HPDE6-E6E7 (cell line): Measurements from ENCODE around the gene NKRF.

Source experiments
- DNase-seq: peaks from one replicate; pipeline ENCODE4 v3.0.0; 2011; ENCODE audit warnings: missing footprints; ENCODE audit errors: extremely low spot score

NKRF gene

DNA sequence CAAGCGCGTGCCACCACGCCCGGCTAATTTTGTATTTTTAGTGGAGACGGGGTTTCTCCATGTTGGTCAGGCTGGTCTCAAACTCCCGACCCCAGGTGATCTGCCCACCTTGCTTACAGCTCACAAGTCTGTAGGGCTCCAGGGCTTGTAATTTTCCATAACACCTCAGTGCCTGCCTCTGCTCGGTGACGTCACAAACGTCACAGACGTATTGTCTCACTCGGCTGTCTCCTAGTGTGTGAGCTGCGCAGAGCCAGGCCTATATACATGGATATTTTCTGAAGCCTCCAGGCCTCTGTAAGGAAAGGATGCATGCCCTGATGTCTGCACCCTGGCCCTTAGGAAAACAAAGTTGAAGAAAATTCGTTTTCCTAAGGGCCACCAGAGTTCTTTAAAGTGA lies 8.6 kb upstream of the NKRF start:
- DNase-seq, result no peak

DNA sequence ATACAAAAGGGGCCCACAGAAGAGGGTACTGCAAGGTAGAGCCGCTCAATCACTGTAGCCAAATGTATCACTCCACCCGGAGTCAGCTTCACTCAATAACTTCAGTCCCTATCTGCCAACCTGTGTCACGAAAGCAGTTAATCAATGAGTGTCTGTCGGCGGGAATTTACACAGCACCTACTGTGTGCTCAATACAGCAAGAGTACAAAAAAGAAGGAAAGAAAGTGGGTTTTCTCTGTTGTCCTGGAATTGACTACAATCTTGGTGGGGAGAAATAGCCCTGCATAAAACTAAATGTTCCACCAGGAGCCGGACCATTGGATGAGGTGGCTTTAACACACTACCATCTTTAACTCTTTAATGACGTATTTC lies 780 bp upstream of the NKRF start:
- no peak for DNase-seq

DNA sequence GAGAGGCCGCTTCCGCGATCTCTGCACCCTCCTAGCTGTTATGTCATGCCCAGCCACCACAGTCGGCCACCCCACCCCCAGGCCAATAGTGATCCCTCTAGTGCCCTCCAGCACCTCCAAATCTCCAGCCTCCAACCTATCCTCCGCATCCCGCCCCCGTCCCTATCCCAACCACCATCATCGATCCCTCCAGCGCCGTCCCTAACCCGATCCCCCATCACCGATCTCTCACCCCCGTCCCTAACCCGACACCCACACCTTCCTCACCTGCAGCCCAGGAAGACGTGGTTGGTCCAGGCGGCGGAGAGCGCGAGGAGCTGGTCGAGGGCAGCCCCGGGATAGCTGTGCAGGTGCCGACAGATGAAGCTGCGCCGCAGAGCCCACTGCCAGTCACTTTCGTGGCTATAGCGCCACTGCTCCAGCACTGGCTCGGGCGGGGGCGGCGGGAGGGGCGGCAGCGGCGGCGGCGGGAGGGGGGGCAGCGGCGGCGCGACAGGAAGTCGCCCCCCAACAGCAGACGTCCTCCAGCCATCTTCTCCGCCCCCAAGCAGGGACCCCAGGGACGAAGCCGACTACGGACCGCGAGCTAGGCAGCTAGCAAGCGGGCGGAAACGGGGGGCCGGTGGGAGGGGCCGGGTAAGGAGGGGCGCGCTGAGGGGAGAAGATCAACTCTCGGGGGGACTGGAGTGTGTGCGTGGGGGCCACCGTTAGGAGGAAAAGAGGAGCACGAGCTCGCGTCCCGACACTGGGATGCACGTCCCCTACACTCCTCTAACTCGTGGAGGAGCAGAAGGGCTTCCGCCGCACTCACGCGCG lies 552 bp downstream of the NKRF start:
- no peak for DNase-seq

DNA sequence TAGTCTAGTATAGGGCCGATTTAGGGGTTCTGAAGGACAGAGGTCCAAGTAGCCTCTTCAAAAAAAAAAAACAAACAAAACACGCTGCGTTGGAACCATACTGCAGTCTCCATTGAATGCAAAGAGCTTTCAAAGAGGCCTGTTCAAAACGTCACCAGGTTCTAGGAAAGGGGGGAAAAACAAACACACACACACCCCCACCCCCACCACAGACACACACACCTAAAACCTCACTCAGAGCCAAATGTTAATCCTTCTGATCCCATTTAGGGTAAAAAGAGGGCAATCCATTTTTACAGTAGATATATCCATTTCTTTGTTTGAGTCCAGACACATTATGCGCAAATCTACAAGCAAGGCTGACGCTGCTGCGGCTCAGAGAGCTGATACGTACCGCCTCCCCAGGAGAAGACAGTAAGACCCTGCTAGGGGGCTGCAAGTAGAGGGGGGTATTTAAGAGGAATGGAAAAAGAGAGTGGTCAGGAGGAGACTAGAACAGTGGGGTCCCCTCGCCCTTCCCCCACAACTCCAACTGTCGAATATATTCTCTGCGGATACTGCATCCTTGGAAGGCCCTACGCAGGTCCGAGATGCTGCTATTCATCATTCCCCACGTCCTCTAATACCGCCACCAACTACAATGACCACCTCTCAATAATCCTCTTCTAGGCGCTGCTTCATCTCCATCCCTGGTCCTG lies 1.3 kb downstream of the NKRF start:
- no peak for DNase-seq

DNA sequence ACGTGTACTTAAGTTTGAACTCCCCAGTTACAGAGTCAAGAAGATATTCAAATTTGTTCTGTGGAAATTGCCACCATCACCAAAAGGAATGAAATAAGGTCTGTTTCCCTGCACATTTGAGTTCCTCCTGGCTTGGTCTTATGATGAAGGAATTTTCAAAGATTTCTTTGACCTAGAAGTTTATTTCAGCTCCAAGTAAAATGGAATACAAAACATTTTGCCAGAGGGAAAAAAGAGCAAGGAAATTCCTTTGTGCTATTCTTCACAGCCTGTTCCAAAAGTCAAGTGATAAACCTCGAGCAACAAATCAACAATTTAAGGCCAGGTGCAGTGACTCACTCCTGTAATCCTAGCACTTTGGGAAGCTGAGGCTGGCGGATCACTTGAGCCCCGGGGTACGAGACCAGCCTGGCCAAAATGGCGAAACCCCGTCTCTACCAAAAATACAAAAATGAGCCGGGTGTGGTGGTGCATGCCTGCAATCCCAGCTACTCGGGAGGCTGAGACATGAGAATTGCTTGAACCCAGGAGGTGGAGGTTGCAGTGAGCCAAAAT lies 3.4 kb downstream of the NKRF start:
- no peak for DNase-seq

DNA sequence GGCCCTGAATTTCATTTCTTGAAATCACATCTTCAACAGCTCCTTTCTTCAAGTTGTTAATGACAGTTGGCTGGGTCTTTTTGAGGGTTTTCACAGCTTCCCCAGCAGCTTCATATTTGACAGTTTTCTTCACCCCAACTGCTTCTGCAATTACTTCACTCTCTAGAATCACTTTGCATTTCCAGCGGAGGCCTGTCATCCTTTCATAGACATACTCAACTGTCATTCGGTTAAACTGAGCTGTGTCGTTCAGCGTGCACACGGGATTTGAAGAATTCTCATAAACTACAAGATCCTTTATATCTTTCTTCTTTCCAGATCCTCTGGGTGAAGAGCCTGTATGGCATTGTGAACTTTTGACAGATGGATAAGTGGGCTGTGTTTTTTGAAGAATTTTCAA lies 16.4 kb downstream of the NKRF start:
- no peak for DNase-seq

DNA sequence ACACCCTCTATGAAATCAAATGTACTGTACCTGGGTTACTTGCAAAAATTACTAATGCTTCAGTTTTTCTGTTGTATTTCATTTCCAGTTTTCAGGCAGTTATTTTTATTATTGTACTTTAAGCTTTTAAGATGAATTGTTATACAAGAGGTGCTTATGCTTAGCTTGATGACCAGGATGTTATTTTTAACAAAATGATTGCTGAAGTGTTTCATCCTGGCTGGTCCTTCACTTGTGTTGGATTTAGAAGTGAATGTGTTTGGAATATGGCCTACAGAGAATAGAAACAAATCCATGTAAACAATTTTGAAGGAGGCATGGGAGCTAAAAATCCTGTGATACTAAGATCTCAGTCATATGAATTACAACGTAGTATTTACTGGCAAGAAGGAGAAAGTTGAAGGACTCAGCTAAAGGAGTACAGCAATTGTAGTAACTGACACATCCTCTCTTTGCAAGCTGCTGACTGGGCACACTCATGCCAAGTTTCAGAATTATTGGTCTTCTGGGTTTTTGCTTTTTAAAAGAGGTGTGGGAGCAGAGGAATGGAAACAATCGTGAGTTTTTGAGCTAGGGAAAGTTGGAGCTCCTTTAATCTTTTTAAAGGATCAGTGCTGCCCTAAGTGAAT lies 22.7 kb downstream of the NKRF start:
- DNase-seq, result no peak

DNA sequence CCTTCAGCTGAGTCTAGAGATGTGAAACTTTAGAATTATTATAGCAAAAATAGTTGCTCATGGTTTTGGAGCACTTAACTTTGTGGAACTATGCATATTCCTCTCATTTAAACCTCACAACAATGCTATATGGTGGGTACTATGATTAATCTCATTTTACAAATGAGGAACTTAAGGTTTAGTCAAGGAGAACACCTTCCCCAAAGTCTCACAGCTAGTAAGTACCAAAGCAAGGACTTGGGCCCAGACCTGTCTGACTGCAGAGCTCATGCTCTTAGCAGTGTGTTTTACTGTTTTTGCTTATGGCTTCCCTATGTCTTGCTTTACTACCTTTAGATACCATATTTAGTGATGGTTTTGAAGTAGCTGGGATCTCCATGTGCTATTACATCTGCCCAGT lies 26.8 kb downstream of the NKRF start:
- DNase-seq, result no peak

DNA sequence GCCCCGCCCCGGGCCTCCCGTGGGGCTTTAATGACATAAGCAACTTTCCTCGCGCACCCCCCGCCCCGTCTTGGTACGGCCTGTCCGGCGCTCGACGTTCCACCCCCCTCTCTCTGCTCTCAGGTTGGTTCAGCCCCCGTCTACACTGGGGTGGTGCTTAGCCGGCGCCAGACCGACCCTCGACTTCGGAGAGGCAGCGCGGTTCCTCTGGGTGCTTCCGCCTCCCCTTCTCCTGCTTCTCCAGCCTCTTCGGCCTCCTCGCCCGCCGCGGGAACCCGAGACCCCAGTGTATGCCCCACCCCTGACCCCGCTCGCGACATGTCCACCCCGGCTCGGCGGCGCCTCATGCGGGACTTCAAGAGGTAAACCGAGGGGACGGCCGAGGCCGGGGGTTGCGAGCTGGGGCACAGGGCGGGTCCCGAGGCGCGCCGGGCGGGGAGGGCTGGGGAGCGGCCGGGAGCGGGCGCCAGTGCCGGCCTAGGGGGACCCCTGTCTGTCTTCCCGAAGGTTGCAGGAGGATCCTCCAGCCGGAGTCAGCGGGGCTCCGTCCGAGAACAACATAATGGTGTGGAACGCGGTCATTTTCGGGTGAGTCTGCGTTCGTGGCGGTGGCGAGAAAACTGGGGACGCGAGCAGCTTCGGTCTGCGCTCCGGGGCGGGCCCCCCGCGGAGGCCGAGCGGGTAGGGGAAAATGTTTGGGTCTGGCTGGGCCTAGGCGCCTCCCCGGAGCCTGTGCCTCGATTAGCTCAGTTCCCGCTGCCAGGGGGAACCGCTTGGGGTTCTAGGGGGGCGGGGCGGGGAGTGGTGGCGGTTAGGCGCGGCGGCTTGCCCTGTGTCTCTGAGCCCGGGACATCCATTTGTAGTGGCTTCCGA lies 31.6 kb downstream of the NKRF start, which contains the start of gene UBE2A:
TSS of gene UBE2A (plus strand) at position 170 of the 873 bp plus-strand sequence. CDS start at position 319, 149 bp downstream.
- peak; percentile 66 for DNase-seq

DNA sequence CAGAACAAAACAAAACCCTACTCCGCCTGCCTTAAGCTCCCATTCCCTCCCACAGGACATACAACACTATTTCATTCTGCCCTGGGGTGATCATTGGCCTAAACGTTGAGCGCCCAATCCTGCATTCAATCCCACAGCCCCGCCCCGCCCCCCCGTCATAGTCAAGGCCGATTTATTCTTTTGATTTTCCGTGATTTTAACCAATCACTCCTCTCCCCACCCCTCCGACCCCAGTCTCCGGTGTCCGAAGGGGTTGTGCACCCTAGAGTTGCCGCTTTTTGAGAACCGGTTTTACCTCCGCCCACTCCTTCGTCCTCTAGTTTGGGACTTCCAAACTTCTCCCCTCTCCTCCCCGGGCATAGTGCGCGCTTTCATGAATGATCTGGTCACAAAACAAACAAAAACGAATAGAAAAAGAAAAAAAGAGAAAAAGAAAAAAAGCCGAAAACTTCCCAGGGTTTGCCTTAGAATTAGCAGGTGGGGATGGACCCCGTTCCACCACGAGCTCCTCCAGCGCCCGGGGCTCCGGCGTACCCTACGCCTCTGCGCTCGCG lies 32.3 kb downstream of the NKRF start:
- peak; percentile 15 for DNase-seq

DNA sequence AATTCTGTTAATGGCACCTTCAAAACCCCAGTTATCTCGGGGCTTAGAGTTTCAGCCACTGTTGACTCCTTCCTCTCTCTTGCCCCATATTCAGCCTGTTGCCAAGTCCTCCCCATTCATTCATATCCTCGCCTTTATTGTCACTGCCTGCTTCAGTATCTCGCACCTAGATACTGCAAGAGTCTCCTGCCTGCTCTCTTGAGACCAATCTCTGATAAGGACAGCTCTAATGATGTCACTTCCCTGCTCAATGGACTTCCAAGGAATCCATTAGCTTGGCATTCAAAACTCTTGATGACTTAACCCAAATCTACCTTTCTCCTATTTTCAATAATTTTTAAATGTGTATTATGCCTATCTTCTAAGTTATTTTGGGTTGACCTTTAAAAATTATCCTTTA lies 33.0 kb downstream of the NKRF start:
- DNase-seq, result no peak

DNA sequence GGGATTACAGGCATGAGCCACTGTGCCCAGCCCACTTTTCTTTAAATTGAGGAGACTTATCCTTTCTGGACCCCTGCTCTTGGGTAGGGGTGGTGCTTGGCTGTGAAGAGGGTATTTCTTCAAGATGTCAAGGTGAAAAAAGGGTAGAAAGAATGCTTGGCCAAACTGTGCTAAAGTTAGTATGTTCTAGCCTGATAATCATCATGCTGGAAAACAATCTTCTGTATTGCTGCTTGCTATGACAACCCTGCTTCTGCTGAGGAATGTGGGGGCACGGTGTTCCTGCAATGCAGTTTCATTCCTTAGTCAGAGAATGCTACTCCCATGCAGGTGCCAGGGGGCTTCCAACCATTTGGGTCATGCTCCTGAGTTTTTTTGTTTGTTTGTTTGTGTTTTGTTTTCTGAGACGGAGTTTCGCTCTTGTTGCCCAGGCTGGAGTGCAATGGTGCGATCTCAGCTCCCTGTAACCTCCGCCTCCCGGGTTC lies 35.8 kb downstream of the NKRF start:
- DNase-seq, result no peak

DNA sequence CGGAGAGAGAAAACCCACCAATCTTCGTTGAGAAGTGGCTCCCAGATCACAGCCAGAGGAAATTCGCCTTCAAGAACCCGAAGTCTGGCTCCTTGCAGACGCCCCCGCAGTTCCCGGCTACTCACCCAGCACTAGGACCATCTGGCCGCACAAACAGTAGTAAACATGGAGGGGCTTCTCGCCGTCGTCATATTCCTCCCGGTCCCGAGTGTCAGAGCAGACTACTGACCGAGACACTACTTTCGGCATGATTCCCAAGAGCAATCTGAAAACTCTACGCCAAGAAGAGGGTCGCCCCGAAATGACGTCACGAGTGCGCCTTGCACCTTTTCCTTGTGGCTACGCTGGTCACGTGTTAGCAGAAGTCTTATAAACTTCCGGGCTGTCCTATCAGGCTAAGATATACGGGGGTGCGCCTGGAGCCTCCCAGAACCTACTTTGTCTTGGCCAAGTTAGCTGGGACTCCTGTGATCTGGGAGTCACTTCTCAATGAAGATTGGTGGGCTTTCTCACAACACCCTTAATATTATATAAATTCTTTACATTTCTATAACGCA lies 41.0 kb downstream of the NKRF start, which contains the start of gene STEEP1:
TSS of gene STEEP1 (minus strand) at position 303 of the 557 bp plus-strand sequence. CDS start at position 249, 54 bp downstream.
- DNase-seq, result peak; percentile 68

DNA sequence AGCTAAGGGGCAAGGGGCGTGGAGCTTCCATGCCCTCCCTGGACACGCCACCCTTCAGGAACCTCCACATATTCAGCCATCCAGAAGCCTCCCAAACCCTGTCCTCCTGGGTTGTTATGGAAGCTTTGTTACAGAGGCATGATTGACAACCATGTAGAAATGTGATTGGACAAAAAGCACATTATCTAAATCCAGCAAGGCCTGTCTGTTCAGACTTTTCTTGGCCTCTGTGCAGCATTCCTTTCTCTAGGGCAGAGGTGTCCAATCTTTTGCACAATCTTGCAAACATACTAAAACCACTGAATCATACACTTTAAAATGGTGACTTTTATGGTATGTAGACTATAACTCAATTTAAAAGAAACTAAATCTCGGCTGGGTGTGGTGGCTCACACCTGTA lies 53.7 kb downstream of the NKRF start:
- no peak for DNase-seq

DNA sequence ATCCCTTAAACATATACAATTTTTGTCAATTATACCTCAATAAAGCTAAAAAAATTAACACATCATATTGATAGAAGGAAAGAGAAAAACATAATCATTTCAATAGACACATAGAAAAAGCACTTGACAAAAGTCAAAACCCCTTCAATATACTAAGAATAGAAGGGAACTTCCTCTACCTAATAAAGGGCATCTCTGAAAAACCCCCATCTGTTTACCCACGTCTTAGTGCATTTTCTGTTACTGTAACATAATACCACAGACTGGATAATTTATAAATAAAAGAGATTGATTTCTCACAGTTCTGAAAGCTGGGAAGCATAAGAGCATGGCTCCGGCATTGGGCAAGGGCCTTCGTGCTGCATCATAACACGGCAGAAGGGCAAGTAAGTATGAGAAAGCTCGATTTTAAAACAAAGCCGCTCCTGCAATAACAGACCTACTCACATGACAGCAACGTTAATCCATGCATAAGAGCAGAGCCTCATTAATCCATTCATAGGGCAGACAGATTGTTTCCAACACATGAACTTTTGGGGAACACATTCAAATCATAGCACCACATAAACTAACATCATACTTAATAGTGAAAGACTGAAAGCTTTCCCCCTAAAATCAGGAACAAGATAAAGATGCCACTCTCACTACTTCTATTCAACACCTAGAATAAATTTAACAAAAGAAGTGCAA lies 56.8 kb downstream of the NKRF start:
- DNase-seq, result no peak

DNA sequence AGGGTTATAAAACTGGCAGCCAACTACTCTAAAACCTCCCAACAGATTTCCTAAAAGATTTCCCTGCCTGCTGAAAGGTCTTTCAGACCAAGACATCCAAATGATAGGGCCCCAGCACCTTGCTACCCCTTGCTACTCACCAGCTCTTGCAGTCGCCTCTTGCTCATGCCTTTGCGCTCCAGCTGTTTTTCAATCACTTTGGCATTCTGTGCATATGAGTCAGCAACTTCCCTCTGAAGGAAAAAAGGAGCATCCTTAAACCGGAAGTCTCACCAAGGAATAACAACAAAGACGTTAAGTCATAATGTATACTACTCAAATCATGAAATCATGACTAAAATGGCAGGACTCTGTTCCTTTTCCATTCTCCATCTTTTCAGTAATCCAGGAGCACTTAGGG lies 65.0 kb downstream of the NKRF start:
- no peak for DNase-seq

DNA sequence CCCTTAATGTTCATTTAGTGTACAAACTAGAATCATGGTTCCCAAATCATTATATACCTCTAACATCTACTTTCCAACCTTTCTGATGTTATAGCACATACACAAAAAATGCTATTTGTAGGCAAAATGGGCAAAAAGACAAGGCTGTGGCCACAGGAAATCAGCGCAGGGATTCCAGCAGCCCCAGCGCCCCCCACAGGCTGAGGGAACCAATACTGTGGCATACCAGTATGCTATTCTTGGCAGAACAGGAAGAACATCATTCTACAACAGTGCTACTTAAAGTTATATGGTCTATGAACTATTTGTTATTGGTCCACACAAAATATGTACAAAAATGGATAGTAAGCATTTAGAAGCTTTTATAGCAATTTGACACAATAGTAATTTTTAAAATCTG lies 66.4 kb downstream of the NKRF start:
- no peak for DNase-seq
